K562 (cell line): Measurements from ENCODE around the gene CCNQ.

Experiments used
- CTCF ChIP-seq, 3 experiments: IDR thresholded peaks in 2 of 3; conservative IDR thresholded peaks in 1 of 3; 2 replicates each; pipeline ENCODE4 v1.5.1; 2011 to 2012; ENCODE audit warnings: low read length in 3 of 3, mild to moderate bottlenecking in 3 of 3, control low read depth in 2 of 3, improper control_type of control experiment in 1 of 3, inconsistent platforms in 1 of 3, low read depth in 1 of 3, mixed read lengths in 1 of 3, moderate library complexity in 1 of 3; ENCODE audit not compliant: insufficient read depth in 2 of 3
- POLR2A ChIP-seq: fragments of 450-650 bp; conservative IDR thresholded peaks from 2 replicates; pipeline ENCODE4 v1.6.1; 2016
- POLR2B ChIP-seq: fragments of 450-650 bp; IDR thresholded peaks from 2 replicates; pipeline ENCODE4 v1.6.1; 2018; ENCODE audit warnings: low read depth; ENCODE audit not compliant: partially characterized antibody
- SMARCC2 ChIP-seq: fragments of 450-650 bp; IDR thresholded peaks from 2 replicates; pipeline ENCODE4 v1.6.1; 2017; ENCODE audit warnings: antibody characterized with exemption, moderate library complexity, mild to moderate bottlenecking, low read depth
- SPI1 ChIP-seq: IDR thresholded peaks from 2 replicates; pipeline ENCODE4 v1.6.1; 2011; ENCODE audit warnings: low read depth, low read length, control low read depth, borderline replicate concordance
- YBX1 ChIP-seq: fragments of 450-650 bp; IDR thresholded peaks from 2 replicates; pipeline ENCODE4 v1.7.1; 2016; ENCODE audit warnings: mild to moderate bottlenecking
- YY1 ChIP-seq, 3 experiments: IDR thresholded peaks; 2 replicates each; pipeline ENCODE4 v1.6.1; 2011; ENCODE audit warnings: low read length in 2 of 3, mild to moderate bottlenecking in 2 of 3, moderate library complexity in 2 of 3, borderline replicate concordance in 1 of 3, control low read depth in 1 of 3, low read depth in 1 of 3; ENCODE audit not compliant: insufficient read depth in 3 of 3, insufficient replicate concordance in 2 of 3, control insufficient read depth in 1 of 3, insufficient read length in 1 of 3; ENCODE audit errors: extremely low read depth in 1 of 3
- ZNF436 ChIP-seq: fragments of 250-450, 450-650 bp; sonication (Bioruptor Pico); formaldehyde crosslinking; IDR thresholded peaks from 2 replicates; pipeline ENCODE4 v1.7.0; 2020; ENCODE audit warnings: mild to moderate bottlenecking
- ZNF551 ChIP-seq: fragments of 250-450 bp; sonication (Bioruptor Pico); IDR thresholded peaks from 2 replicates; pipeline ENCODE4 v1.5.0; 2021; ENCODE audit warnings: mild to moderate bottlenecking, moderate library complexity
- TF ChIP-seq, protein P1 (sequence below): sonication (generic); formaldehyde crosslinking; IDR thresholded peaks from 2 replicates; pipeline ENCODE4 v1.9.0; 2022; ENCODE audit warnings: mild to moderate bottlenecking, missing genetic modification reagents

DNA sequence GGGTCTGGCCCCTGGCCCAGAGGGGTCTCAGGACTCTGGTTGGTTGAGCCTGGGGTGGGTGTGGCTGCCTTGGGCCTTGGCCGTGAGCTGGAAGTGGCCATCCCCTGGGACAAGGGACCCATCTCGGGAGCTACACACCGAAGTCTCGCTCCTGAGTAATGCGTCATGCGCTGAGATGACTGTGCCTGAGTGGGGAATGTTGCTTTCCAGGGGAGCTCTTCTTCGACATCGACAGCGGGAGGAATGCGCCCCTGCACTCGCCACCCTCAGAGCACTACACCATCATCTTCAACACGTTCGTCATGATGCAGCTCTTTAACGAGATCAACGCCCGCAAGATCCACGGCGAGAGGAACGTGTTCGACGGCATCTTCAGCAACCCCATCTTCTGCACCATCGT lies 38.5 kb downstream of the CCNQ start:
- no peak for TF ChIP-seq YY1 (IDR thresholded peaks at IDR 0.05; ENCODE audit: borderline replicate concordance in 1 of 3, control insufficient read depth in 1 of 3, extremely low read depth in 1 of 3, insufficient read depth in 3 of 3, insufficient read length in 1 of 3, insufficient replicate concordance in 2 of 3, low read depth in 1 of 3, low read length in 2 of 3)
- no peak for TF ChIP-seq SMARCC2
- TF ChIP-seq CTCF (IDR thresholded peaks at IDR 0.05 in 2 of 3, conservative IDR thresholded peaks at IDR 0.05 in 1 of 3; ENCODE audit: insufficient read depth in 2 of 3, low read depth in 1 of 3, low read length in 3 of 3): no peak
- TF ChIP-seq, protein P1, sequence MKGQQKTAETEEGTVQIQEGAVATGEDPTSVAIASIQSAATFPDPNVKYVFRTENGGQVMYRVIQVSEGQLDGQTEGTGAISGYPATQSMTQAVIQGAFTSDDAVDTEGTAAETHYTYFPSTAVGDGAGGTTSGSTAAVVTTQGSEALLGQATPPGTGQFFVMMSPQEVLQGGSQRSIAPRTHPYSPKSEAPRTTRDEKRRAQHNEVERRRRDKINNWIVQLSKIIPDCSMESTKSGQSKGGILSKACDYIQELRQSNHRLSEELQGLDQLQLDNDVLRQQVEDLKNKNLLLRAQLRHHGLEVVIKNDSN (CRISPR knock-in tag): no peak
- no peak for TF ChIP-seq SPI1
- no peak for TF ChIP-seq YBX1
- no peak for TF ChIP-seq ZNF551 (CRISPR knock-in tag)
- no peak for TF ChIP-seq ZNF436 (CRISPR knock-in tag)
- no peak for TF ChIP-seq POLR2B
- TF ChIP-seq POLR2A: no peak
